H1 (cell line): ENCODE data around the gene SNED1. TPM values are rescaled to one million over a fixed set of nuclear protein-coding genes. Genes with fewer than 3 reads are reported as not detected.

Source experiments
- CTCF ChIA-PET: fragments of 300-600 bp; sonication (Branson Sonifier 250); formaldehyde crosslinking; loops from one replicate; lab custom pipeline; 2021; ENCODE audit not compliant: partially characterized antibody; lab: Charles Lee
- POLR2A ChIA-PET: fragments of 300-600 bp; sonication (Branson Sonifier 250); formaldehyde crosslinking; loops from one replicate; lab custom pipeline; 2021; ENCODE audit warnings: inconsistent platforms; ENCODE audit not compliant: partially characterized antibody; lab: Charles Lee
- DNase-seq, 2 experiments: peaks; one replicate each; pipeline versions ENCODE4 v3.0.0 to v3.0.0-alpha.2; 2010 to 2022; ENCODE audit warnings: low spot score in 2 of 2, low read depth in 1 of 2, mixed read lengths in 1 of 2
- FAIRE-seq: peaks from 2 replicates; lab custom pipeline; 2011; peaks lifted over from hg19 to GRCh38; lab: Jason Lieb, UNC
- H2AFZ ChIP-seq: 2 replicates; pipeline ENCODE4 v1.8.1; 2012; ENCODE audit warnings: low read length, inconsistent platforms
- H2AK5ac ChIP-seq: 2 replicates; pipeline ENCODE4 v1.6.1; 2013; ENCODE audit warnings: low read depth, low read length
- H2BK120ac ChIP-seq: replicated peaks from 2 replicates; pipeline ENCODE3; 2013; ENCODE audit warnings: low read depth, low read length, inconsistent platforms
- H2BK12ac ChIP-seq: 2 replicates; pipeline ENCODE4 v1.6.1; 2013; ENCODE audit warnings: low read depth, low read length
- H2BK15ac ChIP-seq: 2 replicates; pipeline ENCODE4 v1.6.1; 2013; ENCODE audit warnings: low read length
- H2BK20ac ChIP-seq: 2 replicates; pipeline ENCODE4 v1.6.1; 2013; ENCODE audit warnings: low read length
- H2BK5ac ChIP-seq: 2 replicates; pipeline ENCODE4 v1.6.1; 2013; ENCODE audit warnings: low read depth, low read length
- H3K14ac ChIP-seq: 2 replicates; pipeline ENCODE4 v1.6.1; 2013; ENCODE audit warnings: inconsistent platforms; ENCODE audit not compliant: insufficient read length
- H3K18ac ChIP-seq: 2 replicates; pipeline ENCODE4 v1.6.1; 2013; ENCODE audit warnings: low read length; ENCODE audit errors: extremely low read depth
- H3K23ac ChIP-seq: 2 replicates; pipeline ENCODE4 v1.6.1; 2013; ENCODE audit warnings: inconsistent platforms; ENCODE audit not compliant: insufficient read length
- H3K23me2 ChIP-seq: 2 replicates; pipeline ENCODE4 v1.6.1; 2013; ENCODE audit warnings: low read depth, low read length
- H3K27ac ChIP-seq: 2 replicates; pipeline ENCODE4 v1.6.1; 2011; ENCODE audit warnings: low read depth, low read length, inconsistent platforms
- H3K27me3 ChIP-seq, 4 experiments: replicated peaks in 1 of 4; 1 replicate in 1 of 4; 2 replicates in 3 of 4; pipeline versions ENCODE4 v1.6.1 to v1.8.1; 2011 to 2013; ENCODE audit warnings: low read length in 3 of 4, mild to moderate bottlenecking in 3 of 4, inconsistent platforms in 2 of 4, mixed read lengths in 2 of 4, moderate library complexity in 1 of 4; ENCODE audit not compliant: control insufficient read depth in 3 of 4, insufficient read depth in 3 of 4; ENCODE audit errors: extremely low read depth in 1 of 4
- H3K36me3 ChIP-seq, 4 experiments: 2 replicates each; pipeline versions ENCODE4 v1.6.1 to v1.8.1; 2011 to 2013; ENCODE audit warnings: mild to moderate bottlenecking in 4 of 4, low read length in 3 of 4, moderate library complexity in 2 of 4, control low read depth in 1 of 4, inconsistent platforms in 1 of 4; ENCODE audit not compliant: insufficient read depth in 4 of 4, control insufficient read depth in 2 of 4
- H3K4ac ChIP-seq: replicated peaks from 2 replicates; pipeline ENCODE3; 2013; ENCODE audit warnings: low read length, low read depth, mixed read lengths, inconsistent platforms; ENCODE audit not compliant: insufficient read length
- H3K4me1 ChIP-seq, 4 experiments: replicated peaks in 1 of 4; 1 replicate in 1 of 4; 2 replicates in 3 of 4; pipeline versions ENCODE4 v1.6.1 to v1.8.1; 2011 to 2013; ENCODE audit warnings: low read length in 3 of 4, inconsistent platforms in 2 of 4, mixed read lengths in 1 of 4; ENCODE audit not compliant: insufficient read depth in 4 of 4, control insufficient read depth in 3 of 4
- H3K4me2 ChIP-seq, 2 experiments: 2 replicates each; pipeline versions ENCODE4 v1.6.1 to v1.8.1; 2011 to 2013; ENCODE audit warnings: low read depth in 2 of 2, low read length in 2 of 2, control low read depth in 1 of 2, inconsistent platforms in 1 of 2, mild to moderate bottlenecking in 1 of 2; ENCODE audit not compliant: insufficient read depth in 1 of 2
- H3K4me3 ChIP-seq, 4 experiments: fragments of 200-600, 300-600 bp in 1 of 4; sonication (generic), shearing (Covaris generic), sonication (Bioruptor Twin) in 1 of 4; 2 replicates each; pipeline versions ENCODE4 v1.5.1 to v1.8.1; 2011 to 2016; ENCODE audit warnings: low read length in 4 of 4, low read depth in 3 of 4, control low read depth in 2 of 4, inconsistent platforms in 2 of 4, mild to moderate bottlenecking in 2 of 4, mixed read lengths in 1 of 4, moderate library complexity in 1 of 4; ENCODE audit not compliant: insufficient read depth in 2 of 4; ENCODE audit errors: extremely low read depth in 1 of 4
- H3K56ac ChIP-seq: replicated peaks from 2 replicates; pipeline ENCODE3; 2013; ENCODE audit warnings: low read depth, mild to moderate bottlenecking, mixed read lengths, low read length, inconsistent platforms; ENCODE audit not compliant: insufficient read length
- H3K79me1 ChIP-seq: 2 replicates; pipeline ENCODE4 v1.6.1; 2013; ENCODE audit warnings: low read depth, low read length, control low read depth
- H3K79me2 ChIP-seq, 2 experiments: 2 replicates each; pipeline versions ENCODE4 v1.6.1 to v1.8.1; 2012 to 2013; ENCODE audit warnings: low read length in 2 of 2, mild to moderate bottlenecking in 2 of 2, inconsistent platforms in 1 of 2; ENCODE audit not compliant: insufficient read depth in 2 of 2, control insufficient read depth in 1 of 2
- H3K9ac ChIP-seq, 4 experiments: replicated peaks in 1 of 4; 1 replicate in 1 of 4; 2 replicates in 3 of 4; pipeline versions ENCODE4 v1.6.1 to v1.8.1; 2011 to 2013; ENCODE audit warnings: low read depth in 3 of 4, low read length in 3 of 4, control low read depth in 2 of 4, mild to moderate bottlenecking in 2 of 4, moderate library complexity in 2 of 4, inconsistent platforms in 1 of 4; ENCODE audit errors: extremely low read depth in 1 of 4
- H3K9me3 ChIP-seq, 2 experiments: 2 replicates each; pipeline versions ENCODE4 v1.6.1 to v1.8.1; 2012 to 2013; ENCODE audit warnings: mild to moderate bottlenecking in 2 of 2, moderate library complexity in 2 of 2, control low read depth in 1 of 2, inconsistent platforms in 1 of 2, low read depth in 1 of 2, low read length in 1 of 2, mixed read lengths in 1 of 2; ENCODE audit not compliant: insufficient read depth in 2 of 2
- H4K20me1 ChIP-seq, 2 experiments: replicated peaks in 1 of 2; 2 replicates each; pipeline versions ENCODE3 to v1.8.1; 2011 to 2013; ENCODE audit warnings: inconsistent platforms in 2 of 2, low read length in 2 of 2, mild to moderate bottlenecking in 1 of 2; ENCODE audit not compliant: insufficient read depth in 2 of 2, control insufficient read depth in 1 of 2
- H4K5ac ChIP-seq: 2 replicates; pipeline ENCODE4 v1.6.1; 2013; ENCODE audit warnings: low read length, low read depth, mixed read lengths, inconsistent platforms; ENCODE audit not compliant: insufficient read length
- H4K8ac ChIP-seq: 2 replicates; pipeline ENCODE4 v1.8.0; 2013; ENCODE audit warnings: mild to moderate bottlenecking, moderate library complexity, low read length, inconsistent platforms; ENCODE audit not compliant: insufficient read depth; ENCODE audit errors: extremely low read depth
- H4K91ac ChIP-seq: replicated peaks from 2 replicates; pipeline ENCODE3; 2013; ENCODE audit warnings: low read length, mixed read lengths, inconsistent platforms; ENCODE audit not compliant: insufficient read length
- CBX5 ChIP-seq: fragments of 300-800, 300-1000 bp; sonication (generic); IDR thresholded peaks from 2 replicates; pipeline ENCODE4 v1.7.1; 2016; ENCODE audit warnings: antibody characterized with exemption, low read length, low read depth
- CTCF ChIP-seq, 3 experiments: IDR thresholded peaks; 1 replicate in 2 of 3; 2 replicates in 1 of 3; pipeline versions ENCODE4 v1.5.1 to v1.6.1; 2011; ENCODE audit warnings: low read length in 3 of 3, mild to moderate bottlenecking in 3 of 3, inconsistent platforms in 2 of 3, low read depth in 1 of 3, moderate library complexity in 1 of 3; ENCODE audit not compliant: insufficient read depth in 1 of 3; ENCODE audit errors: control extremely low read depth in 1 of 3
- RAD21 ChIP-seq, 2 experiments: IDR thresholded peaks in 1 of 2; conservative IDR thresholded peaks in 1 of 2; 2 replicates each; pipeline ENCODE4 v1.6.1; 2011; ENCODE audit warnings: low read depth in 2 of 2, low read length in 2 of 2, improper control_type of control experiment in 1 of 2, inconsistent platforms in 1 of 2, mild to moderate bottlenecking in 1 of 2, moderate library complexity in 1 of 2
- RNF2 ChIP-seq: fragments of 200-900, 300-1000 bp; sonication (generic); IDR thresholded peaks from 2 replicates; pipeline ENCODE4 v1.7.1; 2016; ENCODE audit warnings: borderline replicate concordance, low read depth, mild to moderate bottlenecking, antibody characterized with exemption, low read length; ENCODE audit not compliant: poor library complexity, severe bottlenecking; ENCODE audit errors: missing control alignments
- SIRT6 ChIP-seq: IDR thresholded peaks from one replicate; pipeline ENCODE4 v1.7.1; 2012; ENCODE audit warnings: low read length, inconsistent platforms
- SP1 ChIP-seq: IDR thresholded peaks from 2 replicates; pipeline ENCODE4 v1.6.1; 2011; ENCODE audit warnings: low read depth, low read length
- YY1 ChIP-seq: IDR thresholded peaks from 2 replicates; pipeline ENCODE4 v1.6.1; 2011; ENCODE audit warnings: low read depth, mild to moderate bottlenecking, low read length
- WGBS, 2 experiments: shearing (Covaris generic) in 1 of 2; methylation state at CpG; one replicate each; pipeline versions ENCODE4 v1.1.6 to v1.1.7; 2013 to 2015; ENCODE audit warnings: low lambda C conversion rate in 2 of 2, mixed read lengths in 2 of 2, inconsistent platforms in 1 of 2, low coverage in 1 of 2, missing lambda C conversion rate in 1 of 2; ENCODE audit not compliant: insufficient replicate concordance in 2 of 2, insufficient coverage in 1 of 2, insufficient read length in 1 of 2; ENCODE audit errors: extremely low coverage in 1 of 2, missing lambda C conversion rate in 1 of 2; 5-methylcytosine and 5-hydroxymethylcytosine counted together
- polyA plus RNA-seq, 7 experiments: library from polyadenylated mRNA; depleted of rRNA in 3 of 7; stranded (reverse) in 5 of 7; unstranded in 2 of 7; fragments of >200 nt in 5 of 7; fragments of 200-250 nt in 2 of 7; gene quantifications; 1 replicate in 5 of 7; 2 replicates in 1 of 7; 4 replicates in 1 of 7; pipeline versions ENCODE4 v1.2.1 to v1.2.3, GENCODE V29; 2011 to 2013; ENCODE audit warnings: missing spikeins in 2 of 7, mixed read lengths in 2 of 7
- total RNA-seq: library from RNA; stranded (reverse); fragmentation: NEBNext Ultra II Directional; extraction: Animal tissue kit (Norgen Biotek cat#: 25700); gene quantifications from 2 replicates; pipeline ENCODE4 v1.2.1, GENCODE V29; 2021
- TF ChIP-seq, protein P1 (sequence below): IDR thresholded peaks from 2 replicates; pipeline ENCODE4 v1.6.1; 2011; ENCODE audit warnings: low read depth, mild to moderate bottlenecking, low read length; ENCODE audit not compliant: insufficient read depth

The SNED1 gene
- total and polyA plus RNA-seq, 2 of the 8 experiments (the other 6 are each of a cell fraction or from before 2014, with no cell fraction given): 1.9 TPM

DNA sequence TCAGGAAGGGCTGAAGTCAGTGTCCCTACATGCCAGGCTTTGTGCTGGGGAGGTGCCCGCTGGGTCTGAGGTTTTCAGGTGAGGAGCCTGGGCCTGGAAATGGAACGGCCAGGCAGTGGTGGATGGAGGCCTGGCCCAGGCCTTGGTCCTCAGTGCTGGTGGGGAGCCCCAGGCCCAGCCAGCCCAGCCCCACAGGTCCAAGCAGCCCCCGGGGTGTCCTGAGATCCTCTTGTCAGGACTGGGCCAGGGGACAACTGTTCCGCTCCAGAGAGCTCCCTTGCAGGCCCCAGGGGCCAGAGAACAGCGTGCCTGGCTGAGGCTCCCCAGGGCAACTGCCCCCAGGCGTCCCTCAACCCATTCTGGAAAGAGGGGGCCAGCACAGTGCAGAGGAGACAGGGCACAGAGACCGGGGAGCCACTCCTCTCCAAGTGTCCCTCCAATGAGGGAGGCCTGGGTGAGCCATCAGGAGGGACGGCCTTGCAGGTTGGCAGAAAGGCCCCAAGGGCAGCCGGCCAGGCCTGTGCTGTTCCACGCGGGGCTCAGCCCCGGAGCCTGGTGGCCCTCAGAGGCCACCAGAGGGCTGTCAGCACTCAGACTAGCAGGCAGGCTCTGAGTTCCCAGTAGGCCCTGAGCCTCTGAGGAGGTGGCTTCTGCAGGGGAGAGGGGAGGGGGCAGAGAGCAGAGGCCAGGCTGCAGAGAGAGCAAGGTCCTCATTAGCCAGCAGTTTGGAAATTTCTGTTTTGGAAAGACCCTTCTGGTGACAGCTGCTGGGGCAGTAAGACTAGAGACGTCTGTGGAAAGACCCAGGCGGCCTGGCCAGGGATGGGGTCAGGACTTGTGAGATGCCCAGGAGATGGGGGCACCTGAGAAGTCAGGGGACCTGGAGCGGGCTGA is 29.4 kb upstream of the SNED1 start:
- Histone ChIP-seq H3K79me1 (no peaks in the 10 kb centered on the region), H3K36me3 (no peaks in the 10 kb centered on the region), H2AFZ (no peak overlapping the region), H3K4me3 (no peak overlapping the region), H2BK15ac (no peak overlapping the region), H3K4me2 (no peak overlapping the region), H3K23ac (no peak overlapping the region), H3K14ac (no peak overlapping the region), H2BK20ac (no peak overlapping the region), H3K4ac (no peak overlapping the region), H3K27ac (no peak overlapping the region), H3K4me1 (no peaks in the 10 kb centered on the region; a peak in 1 of 7 replicates), H4K8ac (no peak overlapping the region), H4K20me1 (no peaks in the 10 kb centered on the region), H2AK5ac (no peak overlapping the region), H3K23me2 (no peaks in the 10 kb centered on the region), H3K9me3 (no peaks in the 10 kb centered on the region), H3K18ac (no peak overlapping the region), H3K9ac (no peak overlapping the region), H4K5ac (no peak overlapping the region), H2BK5ac (no peak overlapping the region), H3K79me2 (no peaks in the 10 kb centered on the region), H2BK120ac (no peak overlapping the region), H2BK12ac (no peak overlapping the region), H4K91ac (no peak overlapping the region), H3K27me3 (no peaks in the 10 kb centered on the region), H3K56ac (no peak overlapping the region)
- DNase-seq (no peak), FAIRE-seq (no peak)
- 88% methylated on average over 14 of the region's 15 CpGs; no CpG with 5 or more reads in 1 of the 2 experiments for WGBS, 2 experiments
- ChIA-PET POLR2A (no interaction called here), CTCF (interaction anchor here (1.1 to 1.2 kb wide), 2 partner anchors 15 to 43 kb away, joined by 3 to 4 read pairs; no protein-coding TSS in a partner anchor)
- TF ChIP-seq YY1: no peak
- no peak for TF ChIP-seq SIRT6
- no peak for TF ChIP-seq CBX5
- peak in 2 of 3 experiments; percentile 14 to 31; a peak in 2 of 4 replicates for TF ChIP-seq CTCF (IDR thresholded peaks at IDR 0.05; ENCODE audit: control extremely low read depth in 1 of 3, insufficient read depth in 1 of 3, low read depth in 1 of 3, low read length in 3 of 3)
- TF ChIP-seq, protein P1, sequence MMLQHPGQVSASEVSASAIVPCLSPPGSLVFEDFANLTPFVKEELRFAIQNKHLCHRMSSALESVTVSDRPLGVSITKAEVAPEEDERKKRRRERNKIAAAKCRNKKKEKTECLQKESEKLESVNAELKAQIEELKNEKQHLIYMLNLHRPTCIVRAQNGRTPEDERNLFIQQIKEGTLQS: no peak
- TF ChIP-seq SP1: no peak
- TF ChIP-seq RNF2: no peak
- TF ChIP-seq RAD21 (IDR thresholded peaks at IDR 0.05 in 1 of 2, conservative IDR thresholded peaks at IDR 0.05 in 1 of 2; ENCODE audit: low read depth in 2 of 2, low read length in 2 of 2): peak; percentile 27 to 64
